GM12891 (cell line): ENCODE measurements around the gene TNFRSF12A.

Source experiments
- PAX5 ChIP-seq: IDR thresholded peaks from 2 replicates; pipeline ENCODE4 v1.6.1; 2011; ENCODE audit warnings: low read length, moderate library complexity, mild to moderate bottlenecking; ENCODE audit not compliant: insufficient read depth, severe bottlenecking
- POLR2A ChIP-seq: IDR thresholded peaks from 2 replicates; pipeline ENCODE4 v1.6.1; 2011; ENCODE audit warnings: low read depth, low read length, control low read depth
- POLR2AphosphoS5 ChIP-seq: IDR thresholded peaks from 2 replicates; pipeline ENCODE4 v1.6.1; 2011; ENCODE audit warnings: low read depth, low read length, control low read depth
- TAF1 ChIP-seq: IDR thresholded peaks from 2 replicates; pipeline ENCODE4 v1.6.1; 2011; ENCODE audit warnings: low read depth, low read length, control low read depth

DNA sequence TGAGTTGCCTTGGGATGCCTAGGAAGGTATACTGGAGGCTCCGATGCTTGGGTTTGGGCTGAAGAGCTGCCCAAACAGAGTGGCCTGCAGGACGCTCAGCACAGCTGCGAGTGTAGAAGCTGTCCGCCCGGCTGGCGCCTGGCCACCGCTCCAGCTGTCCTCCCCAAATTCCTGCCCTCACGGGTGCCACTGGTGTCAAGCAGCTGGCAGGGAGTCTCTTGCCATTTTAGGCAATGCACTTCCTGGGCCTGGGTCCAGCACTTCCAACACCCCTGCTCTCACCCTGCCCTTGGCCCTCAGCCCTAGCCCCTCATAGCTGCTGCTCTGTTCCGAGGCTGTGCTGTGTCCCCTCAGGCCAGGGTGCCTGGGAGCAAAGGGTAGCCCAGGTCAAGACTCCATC lies 34.7 kb upstream of the TNFRSF12A start:
- no peak for TF ChIP-seq POLR2A
- TF ChIP-seq TAF1: no peak
- TF ChIP-seq POLR2AphosphoS5: no peak
- TF ChIP-seq PAX5: no peak
